DND-41 (cell line): ENCODE measurements around the gene ELL2.

ENCODE experiments used
- ATAC-seq: fragments of 200-7000 bp; cut with Tn5 transposase; 3 replicates; pipeline ENCODE4 v1.9.1; 2021; ENCODE audit warnings: low read depth; ENCODE audit not compliant: insufficient read depth
- DNase-seq: peaks from one replicate; pipeline ENCODE4 v3.0.0-alpha.2; 2020
- H2AFZ ChIP-seq: 2 replicates; pipeline ENCODE4 v1.6.0; 2012; ENCODE audit warnings: low read depth, low read length
- H3K27ac ChIP-seq: 2 replicates; pipeline ENCODE4 v1.5.1; 2012; ENCODE audit warnings: low read length, inconsistent platforms
- H3K27me3 ChIP-seq: fragments of 200-600 bp; sonication (generic); 2 replicates; pipeline ENCODE4 v1.6.0; 2012; ENCODE audit warnings: low read length, mild to moderate bottlenecking, inconsistent platforms; ENCODE audit not compliant: insufficient read depth, poor library complexity
- H3K36me3 ChIP-seq: 2 replicates; pipeline ENCODE4 v1.5.1; 2012; ENCODE audit warnings: low read length, inconsistent platforms; ENCODE audit not compliant: insufficient read depth
- H3K4me1 ChIP-seq: 2 replicates; pipeline ENCODE4 v1.5.1; 2012; ENCODE audit warnings: mild to moderate bottlenecking, low read length; ENCODE audit not compliant: insufficient read depth
- H3K4me2 ChIP-seq: 2 replicates; pipeline ENCODE4 v1.6.0; 2012; ENCODE audit warnings: mild to moderate bottlenecking, moderate library complexity, low read length, inconsistent platforms; ENCODE audit not compliant: insufficient read depth
- H3K4me3 ChIP-seq, 2 experiments: fragments of 200-600 bp in 1 of 2; shearing (Covaris generic) in 1 of 2; 2 replicates each; pipeline ENCODE4 v1.5.1; 2012 to 2016; ENCODE audit warnings: inconsistent platforms in 2 of 2, low read length in 2 of 2, mild to moderate bottlenecking in 2 of 2, low read depth in 1 of 2, moderate library complexity in 1 of 2
- H3K79me2 ChIP-seq: 2 replicates; pipeline ENCODE4 v1.6.0; 2012; ENCODE audit warnings: low read length, inconsistent platforms; ENCODE audit not compliant: insufficient read depth
- H3K9ac ChIP-seq: 2 replicates; pipeline ENCODE4 v1.6.0; 2012; ENCODE audit warnings: low read depth, mild to moderate bottlenecking, inconsistent platforms, low read length, moderate library complexity
- H3K9me3 ChIP-seq: 2 replicates; pipeline ENCODE4 v1.5.1; 2012; ENCODE audit warnings: low read length, moderate library complexity, mild to moderate bottlenecking, inconsistent platforms; ENCODE audit not compliant: insufficient read depth, severe bottlenecking
- H4K20me1 ChIP-seq: 2 replicates; pipeline ENCODE4 v1.6.0; 2012; ENCODE audit warnings: low read length; ENCODE audit not compliant: insufficient read depth
- EZH2 ChIP-seq: IDR thresholded peaks from 3 replicates; pipeline ENCODE4 v1.6.1; 2012; ENCODE audit warnings: borderline replicate concordance, low read depth, mild to moderate bottlenecking, moderate library complexity, low read length, inconsistent platforms; ENCODE audit not compliant: severe bottlenecking
- TF ChIP-seq, protein P1 (sequence below): IDR thresholded peaks from 2 replicates; pipeline ENCODE4 v1.5.1; 2012; ENCODE audit warnings: borderline replicate concordance, low read length, moderate library complexity, mild to moderate bottlenecking; ENCODE audit not compliant: poor library complexity, severe bottlenecking; ENCODE audit errors: extremely low read depth

ELL2 gene

DNA sequence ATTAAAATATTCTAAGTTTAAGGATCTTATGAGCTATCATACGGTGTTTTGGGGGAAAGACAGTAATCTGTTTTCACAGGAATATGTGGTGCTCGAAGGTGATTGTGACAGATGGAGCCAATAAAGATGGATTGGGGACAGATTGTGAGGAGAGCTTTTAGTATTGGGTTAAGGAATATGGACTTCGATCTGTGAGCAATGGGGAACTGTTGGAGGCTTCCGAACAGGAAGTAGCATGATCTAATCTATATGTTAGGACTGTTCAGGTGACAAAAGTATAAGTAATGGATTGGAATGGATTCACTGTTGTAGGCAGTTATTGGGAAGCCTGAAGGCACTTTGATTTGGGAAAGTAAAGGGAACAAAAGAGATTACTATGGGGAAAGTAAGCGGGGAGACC, 7.4 kb upstream of the ELL2 start:
- no peak overlapping the region for H3K4me3 ChIP-seq
- H3K79me2 ChIP-seq: no peaks in the 10 kb centered on the region
- no peaks in the 10 kb centered on the region for H3K27me3 ChIP-seq
- H3K4me2 ChIP-seq: no peak overlapping the region
- H4K20me1 ChIP-seq: no peaks in the 10 kb centered on the region
- peaks cover 5% of the 10 kb centered on the region for H3K4me1 ChIP-seq
- DNase-seq (no peak), ATAC-seq (no peak)
- no peaks in the 10 kb centered on the region for H3K36me3 ChIP-seq
- H3K9ac ChIP-seq: no peak overlapping the region
- H3K9me3 ChIP-seq: no peaks in the 10 kb centered on the region
- no peak overlapping the region for H3K27ac ChIP-seq
- TF ChIP-seq, protein P1, sequence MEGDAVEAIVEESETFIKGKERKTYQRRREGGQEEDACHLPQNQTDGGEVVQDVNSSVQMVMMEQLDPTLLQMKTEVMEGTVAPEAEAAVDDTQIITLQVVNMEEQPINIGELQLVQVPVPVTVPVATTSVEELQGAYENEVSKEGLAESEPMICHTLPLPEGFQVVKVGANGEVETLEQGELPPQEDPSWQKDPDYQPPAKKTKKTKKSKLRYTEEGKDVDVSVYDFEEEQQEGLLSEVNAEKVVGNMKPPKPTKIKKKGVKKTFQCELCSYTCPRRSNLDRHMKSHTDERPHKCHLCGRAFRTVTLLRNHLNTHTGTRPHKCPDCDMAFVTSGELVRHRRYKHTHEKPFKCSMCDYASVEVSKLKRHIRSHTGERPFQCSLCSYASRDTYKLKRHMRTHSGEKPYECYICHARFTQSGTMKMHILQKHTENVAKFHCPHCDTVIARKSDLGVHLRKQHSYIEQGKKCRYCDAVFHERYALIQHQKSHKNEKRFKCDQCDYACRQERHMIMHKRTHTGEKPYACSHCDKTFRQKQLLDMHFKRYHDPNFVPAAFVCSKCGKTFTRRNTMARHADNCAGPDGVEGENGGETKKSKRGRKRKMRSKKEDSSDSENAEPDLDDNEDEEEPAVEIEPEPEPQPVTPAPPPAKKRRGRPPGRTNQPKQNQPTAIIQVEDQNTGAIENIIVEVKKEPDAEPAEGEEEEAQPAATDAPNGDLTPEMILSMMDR: no peak
- TF ChIP-seq EZH2: no peak
- H2AFZ ChIP-seq: no peak overlapping the region

- TF ChIP-seq EZH2: no peak
- TF ChIP-seq, protein P1: no peak
- Histone ChIP-seq H3K4me1 (no peaks in the 10 kb centered on the region), H3K27ac (no peak overlapping the region), H4K20me1 (no peaks in the 10 kb centered on the region), H3K4me3 (no peak overlapping the region), H3K27me3 (no peaks in the 10 kb centered on the region), H3K9ac (no peak overlapping the region), H3K9me3 (no peaks in the 10 kb centered on the region), H2AFZ (no peak overlapping the region), H3K79me2 (no peaks in the 10 kb centered on the region), H3K4me2 (no peak overlapping the region), H3K36me3 (no peaks in the 10 kb centered on the region)
- DNase-seq (no peak), ATAC-seq (no peak)
Measured at GRCh38 chr5:95967236-95967635, 5.6 kb upstream of the ELL2 start.

GRCh38 chr5:95966005-95966404, 4.4 kb upstream of the ELL2 start:
- no peak for ATAC-seq
- DNase-seq: no peak
- Histone ChIP-seq H3K79me2 (no peaks in the 10 kb centered on the region), H3K4me2 (no peak overlapping the region), H3K36me3 (no peaks in the 10 kb centered on the region), H3K9me3 (no peaks in the 10 kb centered on the region), H2AFZ (no peak overlapping the region), H3K4me1 (no peaks in the 10 kb centered on the region), H3K27me3 (no peaks in the 10 kb centered on the region), H4K20me1 (no peaks in the 10 kb centered on the region), H3K9ac (no peak overlapping the region), H3K4me3 (no peak overlapping the region), H3K27ac (no peak overlapping the region)
- no peak for TF ChIP-seq EZH2
- TF ChIP-seq, protein P1: no peak
